ENCODE data around the gene CDK17.
"Not testable (repeated sequence)": the region's sequence is repeated elsewhere in the genome, so short reads cannot be mapped to it uniquely, and the experiment has no call there.

CDK17 gene

GRCh38 chr12:96354844-96355534, 45.2 kb downstream of the CDK17 start:
- DNase-seq (ENCODE audit: low read depth in 2 of 2), result no peak

GRCh38 chr12:96354326-96354725, 45.9 kb downstream of the CDK17 start:
- no peak for DNase-seq (ENCODE audit: low read depth in 2 of 2)

- no peak for DNase-seq (ENCODE audit: low read depth in 2 of 2)
Measured at GRCh38 chr12:96352161-96352835, 47.9 kb downstream of the CDK17 start.

- no peak for DNase-seq (ENCODE audit: low read depth in 2 of 2)
Measured at GRCh38 chr12:96350982-96351381, 49.3 kb downstream of the CDK17 start.

- DNase-seq (ENCODE audit: low read depth in 2 of 2), result no peak
Measured at GRCh38 chr12:96347130-96347699, 53.0 kb downstream of the CDK17 start.

- DNase-seq (ENCODE audit: low read depth in 2 of 2), result not testable (repeated sequence)
Measured at GRCh38 chr12:96346716-96347115, 53.5 kb downstream of the CDK17 start.

GRCh38 chr12:96344124-96344695, 56.0 kb downstream of the CDK17 start:
- no peak for DNase-seq (ENCODE audit: low read depth in 2 of 2)

GRCh38 chr12:96343347-96343954, 56.8 kb downstream of the CDK17 start:
- DNase-seq (ENCODE audit: low read depth in 2 of 2), result no peak

- DNase-seq (ENCODE audit: low read depth in 2 of 2), result not testable (repeated sequence)
Measured at GRCh38 chr12:96339666-96340065, 60.6 kb downstream of the CDK17 start.

GRCh38 chr12:96338852-96339471, 61.3 kb downstream of the CDK17 start:
- no peak for DNase-seq (ENCODE audit: low read depth in 2 of 2)

GRCh38 chr12:96337953-96338352, 62.3 kb downstream of the CDK17 start:
- DNase-seq (ENCODE audit: low read depth in 2 of 2), result no peak

- DNase-seq (ENCODE audit: low read depth in 2 of 2), result no peak
Measured at GRCh38 chr12:96336489-96336888, 63.8 kb downstream of the CDK17 start.

- no peak for DNase-seq (ENCODE audit: low read depth in 2 of 2)
Measured at GRCh38 chr12:96335270-96335669, 65.0 kb downstream of the CDK17 start.

GRCh38 chr12:96334502-96334901, 65.7 kb downstream of the CDK17 start:
- DNase-seq (ENCODE audit: low read depth in 2 of 2), result no peak

GRCh38 chr12:96329545-96329944, 70.7 kb downstream of the CDK17 start:
- no peak for DNase-seq (ENCODE audit: low read depth in 2 of 2)

- no peak for DNase-seq (ENCODE audit: low read depth in 2 of 2)
Measured at GRCh38 chr12:96329018-96329417, 71.2 kb downstream of the CDK17 start.

GRCh38 chr12:96327889-96328288, 72.3 kb downstream of the CDK17 start:
- no peak for DNase-seq (ENCODE audit: low read depth in 2 of 2)

- DNase-seq (ENCODE audit: low read depth in 2 of 2), result no peak
Measured at GRCh38 chr12:96327346-96327745, 72.9 kb downstream of the CDK17 start.

GRCh38 chr12:96326628-96327227, 73.5 kb downstream of the CDK17 start:
- DNase-seq (ENCODE audit: low read depth in 2 of 2), result no peak

GRCh38 chr12:96323906-96324305, 76.3 kb downstream of the CDK17 start:
- no peak for DNase-seq (ENCODE audit: low read depth in 2 of 2)

GRCh38 chr12:96322720-96323119, 77.5 kb downstream of the CDK17 start:
- no peak for DNase-seq (ENCODE audit: low read depth in 2 of 2)

GRCh38 chr12:96321941-96322340, 78.3 kb downstream of the CDK17 start:
- DNase-seq (ENCODE audit: low read depth in 2 of 2), result no peak
